HEK293 (cell line): Measurements from ENCODE around the gene ALDH7A1.

Source experiments
- CTCF ChIP-seq: fragments of 450-650 bp; formaldehyde crosslinking; IDR thresholded peaks from 2 replicates; pipeline ENCODE4 v1.5.1; 2016; ENCODE audit warnings: missing biosample characterization, missing genetic modification characterization
- PRDM10 ChIP-seq: fragments of 450-650 bp; formaldehyde crosslinking; IDR thresholded peaks from 2 replicates; pipeline ENCODE4 v1.5.1; 2016; ENCODE audit warnings: missing biosample characterization, missing genetic modification characterization
- PRDM2 ChIP-seq: fragments of 450-650 bp; formaldehyde crosslinking; IDR thresholded peaks from 2 replicates; pipeline ENCODE4 v1.5.1; 2016; ENCODE audit warnings: missing biosample characterization, missing genetic modification characterization, borderline replicate concordance
- ZNF140 ChIP-seq: fragments of 450-650 bp; formaldehyde crosslinking; IDR thresholded peaks from 2 replicates; pipeline ENCODE4 v1.5.1; 2016; ENCODE audit warnings: missing biosample characterization, missing genetic modification characterization
- ZNF280D ChIP-seq: fragments of 450-650 bp; formaldehyde crosslinking; IDR thresholded peaks from 2 replicates; pipeline ENCODE4 v1.5.1; 2016; ENCODE audit warnings: missing biosample characterization, missing genetic modification characterization
- ZNF292 ChIP-seq: fragments of 450-650 bp; formaldehyde crosslinking; IDR thresholded peaks from 2 replicates; pipeline ENCODE4 v1.5.1; 2016; ENCODE audit warnings: low read depth, missing biosample characterization, missing genetic modification characterization, borderline replicate concordance
- ZNF558 ChIP-seq: fragments of 450-650 bp; formaldehyde crosslinking; IDR thresholded peaks from 2 replicates; pipeline ENCODE4 v1.5.1; 2016; ENCODE audit warnings: missing biosample characterization, missing genetic modification characterization

- TF ChIP-seq CTCF (no peak), PRDM10 (tag by site-specific recombination) (0 out of 2 replicates have a peak, but pooled peaks have one; percentile 16), ZNF558 (tag by site-specific recombination) (no peak), PRDM2 (tag by site-specific recombination) (no peak), ZNF140 (no peak), ZNF280D (no peak), ZNF292 (tag by site-specific recombination) (no peak)
Observed at GRCh38 chr5:126492939-126493338, 102.1 kb downstream of the ALDH7A1 start.
